Fibroblast of the conjunctiva (primary cell): ENCODE results near the gene KLHL29.
A peak's percentile ranks its signal among the peaks of the same experiment; 100 is the strongest.

Experiments used
- DNase-seq: peaks from one replicate; pipeline ENCODE4 v3.0.0-alpha.2; 2010; ENCODE audit warnings: low read depth

Gene KLHL29

DNA sequence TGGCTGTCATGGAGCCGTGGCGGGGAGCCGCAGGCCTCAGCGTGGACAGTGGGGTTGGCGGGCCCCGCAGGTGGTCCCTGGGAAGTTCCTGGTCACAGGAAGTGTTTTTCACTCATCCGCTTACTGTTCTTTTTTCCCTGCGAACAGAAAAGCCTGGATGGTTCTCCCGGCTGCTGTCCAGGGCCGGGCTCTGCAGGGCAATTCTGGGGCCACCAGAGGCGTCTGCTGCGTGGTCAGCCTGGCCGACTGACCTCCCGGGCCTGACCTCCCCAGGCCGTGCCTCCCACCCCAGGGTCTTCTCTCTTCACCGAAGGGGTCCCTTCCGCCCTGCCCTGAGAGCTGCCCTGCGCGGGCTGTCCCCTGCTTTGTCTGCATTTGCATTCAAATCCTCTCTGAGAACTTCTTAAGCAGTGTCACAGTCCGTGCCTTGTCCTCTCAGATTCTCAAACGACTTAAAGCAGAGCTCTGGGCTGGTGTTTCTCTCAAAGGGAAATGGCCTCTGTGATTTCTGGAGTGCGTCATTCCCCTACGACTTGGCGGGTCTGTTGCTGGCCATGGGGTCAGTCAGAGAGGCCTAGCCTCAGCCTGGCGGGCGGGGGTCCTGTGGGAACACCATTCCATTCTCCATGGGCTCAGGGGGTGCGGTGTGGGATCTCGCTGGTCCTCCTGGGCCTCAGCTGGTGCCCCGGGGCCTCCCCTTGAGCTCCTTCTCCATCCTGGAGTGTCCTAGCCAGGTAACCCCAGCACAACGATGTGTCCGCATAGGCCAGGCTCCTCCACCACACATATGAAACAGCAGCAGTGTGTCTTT, 38.3 kb downstream of the KLHL29 start:
- DNase-seq: no peak

DNA sequence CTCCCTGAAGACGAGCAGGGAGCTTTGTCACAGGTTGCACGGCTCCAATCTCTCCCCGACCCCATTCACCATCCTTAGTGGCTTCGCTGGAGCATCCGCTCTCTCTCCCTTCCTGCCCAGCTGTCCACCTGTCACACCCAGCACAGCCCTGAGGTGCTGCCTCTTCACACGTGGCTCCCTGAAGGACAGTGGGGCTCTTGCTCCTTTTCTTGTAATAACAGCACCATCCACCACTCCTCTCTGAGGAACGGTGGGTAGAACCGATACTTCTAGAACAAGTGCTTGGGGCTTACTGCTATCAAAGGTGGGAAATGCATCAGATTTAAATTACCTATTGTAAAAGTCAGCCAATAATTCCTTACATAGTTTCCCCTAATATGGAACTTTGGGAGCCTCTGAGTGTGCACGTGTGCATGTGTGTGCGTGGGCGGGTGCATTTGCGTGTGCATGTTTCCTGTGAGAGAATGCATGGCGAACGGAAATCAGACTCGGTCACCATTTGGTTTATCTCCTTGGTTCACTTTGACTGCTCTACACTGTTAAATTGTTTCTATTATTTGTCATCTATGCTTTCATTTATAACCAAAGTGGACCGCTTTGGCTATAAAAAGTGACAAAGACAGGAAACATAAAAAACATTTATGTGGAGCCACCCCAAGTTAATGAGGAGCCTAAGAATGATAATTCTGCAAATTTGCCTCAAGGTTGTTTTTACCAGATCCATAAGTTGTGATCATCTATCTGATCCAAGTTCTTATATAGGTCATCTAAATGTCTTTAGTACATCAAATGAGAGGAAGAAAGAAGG, 39.1 kb downstream of the KLHL29 start:
- DNase-seq: no peak

DNA sequence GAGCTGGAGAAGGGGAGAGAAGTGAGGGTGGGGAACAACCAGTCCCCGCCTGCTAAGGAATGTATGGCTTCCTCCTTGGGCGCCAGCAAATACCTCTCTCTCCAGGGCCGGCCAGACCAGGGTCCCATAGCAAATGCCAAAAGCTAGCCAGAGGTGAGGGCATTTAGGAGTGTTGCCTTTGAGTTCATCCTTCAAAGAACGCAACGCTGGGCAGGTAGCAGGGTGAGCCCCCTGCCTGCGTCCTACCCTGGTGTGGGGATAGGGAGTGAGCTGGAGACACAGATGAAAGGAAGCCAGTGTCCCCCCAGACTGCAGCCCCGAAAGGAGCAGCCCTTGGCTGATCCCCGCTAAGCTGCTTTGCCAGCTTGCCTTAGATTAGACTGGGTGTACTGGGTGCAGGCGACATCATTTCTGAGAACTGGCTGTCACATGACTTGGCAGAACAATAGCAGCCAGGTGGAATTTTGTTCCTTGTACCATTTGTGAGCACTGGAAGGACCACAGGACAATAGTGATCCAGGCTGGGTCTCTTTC, 40.4 kb downstream of the KLHL29 start:
- no peak for DNase-seq

DNA sequence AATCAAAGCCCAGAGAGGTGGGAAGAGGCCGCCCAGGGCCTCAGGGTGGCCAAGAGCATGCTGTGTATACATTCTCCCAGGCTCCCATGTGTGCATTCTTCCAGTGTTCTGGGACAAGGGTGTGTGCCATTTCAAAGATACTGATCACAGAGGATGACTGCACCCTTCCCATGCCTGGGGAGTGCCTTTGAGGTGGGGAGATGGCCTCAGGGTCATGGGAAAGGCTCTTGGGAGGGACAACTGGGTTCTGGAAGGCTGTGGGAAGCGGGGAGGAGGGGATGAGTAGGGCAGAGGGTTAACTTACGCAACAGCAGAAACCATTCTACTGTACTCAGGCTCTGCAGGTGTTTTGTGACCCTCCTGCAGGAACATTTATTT, 40.9 kb downstream of the KLHL29 start:
- DNase-seq: no peak

DNA sequence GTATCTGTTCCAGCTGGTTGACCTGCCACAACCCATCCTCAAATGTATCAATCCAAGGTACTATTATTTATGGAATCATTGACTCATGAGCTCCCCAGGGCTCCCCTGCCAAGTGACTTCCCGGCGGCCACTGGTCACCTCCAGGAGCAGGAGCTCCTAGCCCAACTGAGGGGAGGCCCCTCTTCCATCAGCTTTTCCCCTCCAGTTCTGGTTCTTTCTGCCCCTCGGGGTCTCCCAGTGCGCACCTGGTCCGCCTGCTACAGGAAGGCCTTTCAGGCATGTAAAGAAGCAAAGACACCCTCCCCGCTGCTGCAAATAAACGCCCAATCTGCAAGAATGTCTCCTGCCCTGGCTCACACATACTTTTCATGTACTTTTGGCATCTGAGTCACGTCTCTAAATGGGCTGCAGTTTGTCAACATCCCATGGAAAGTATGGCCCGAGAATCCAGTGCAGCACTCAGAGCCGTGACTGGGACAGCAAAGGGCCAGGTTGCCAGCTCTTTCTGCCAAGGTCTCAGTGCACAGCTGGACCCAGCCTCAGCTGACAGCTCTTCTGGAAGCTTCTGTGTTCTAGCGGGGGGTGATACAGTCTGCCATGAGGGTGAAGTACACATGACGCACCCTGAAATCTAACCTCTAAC, 41.4 kb downstream of the KLHL29 start:
- DNase-seq: peak; percentile 51

DNA sequence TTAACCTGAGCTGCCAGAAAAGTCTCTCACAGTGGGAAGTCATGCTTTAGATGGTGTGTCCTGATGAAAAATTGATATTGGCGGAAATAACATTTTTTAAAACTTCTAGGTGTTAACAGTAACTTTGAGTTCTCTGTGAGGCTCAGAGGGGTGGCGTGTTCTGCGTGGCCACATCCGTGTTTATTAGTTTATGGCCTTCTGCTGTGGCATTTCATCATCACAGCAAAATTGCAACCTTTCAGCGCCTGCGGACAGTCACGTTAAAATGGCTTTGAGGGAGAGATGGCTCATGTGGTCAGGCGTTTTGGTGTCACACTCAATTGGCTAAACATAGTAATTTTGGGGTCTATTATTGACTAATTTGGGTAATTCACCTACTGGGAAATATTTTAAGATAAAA, 42.4 kb downstream of the KLHL29 start:
- no peak for DNase-seq

DNA sequence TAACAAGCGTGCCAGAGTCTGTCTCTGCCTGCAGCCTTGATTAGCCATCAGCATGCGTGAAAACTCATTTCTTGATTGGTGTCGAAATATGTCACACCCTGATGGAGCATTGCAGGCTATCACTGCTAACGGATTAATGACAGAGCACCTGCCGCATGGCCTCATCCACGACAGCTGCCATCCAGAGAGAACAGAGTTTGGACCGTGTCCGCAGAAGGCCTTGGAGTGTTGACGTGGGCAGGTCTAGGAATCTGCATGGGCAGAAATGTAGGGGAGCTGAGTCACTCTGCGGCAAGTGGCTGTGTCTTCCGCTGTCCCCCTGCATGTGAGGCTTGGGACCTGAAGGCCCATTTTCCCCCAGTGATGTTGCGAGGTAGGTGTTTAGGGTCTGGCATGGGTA, 43.0 kb downstream of the KLHL29 start:
- no peak for DNase-seq

DNA sequence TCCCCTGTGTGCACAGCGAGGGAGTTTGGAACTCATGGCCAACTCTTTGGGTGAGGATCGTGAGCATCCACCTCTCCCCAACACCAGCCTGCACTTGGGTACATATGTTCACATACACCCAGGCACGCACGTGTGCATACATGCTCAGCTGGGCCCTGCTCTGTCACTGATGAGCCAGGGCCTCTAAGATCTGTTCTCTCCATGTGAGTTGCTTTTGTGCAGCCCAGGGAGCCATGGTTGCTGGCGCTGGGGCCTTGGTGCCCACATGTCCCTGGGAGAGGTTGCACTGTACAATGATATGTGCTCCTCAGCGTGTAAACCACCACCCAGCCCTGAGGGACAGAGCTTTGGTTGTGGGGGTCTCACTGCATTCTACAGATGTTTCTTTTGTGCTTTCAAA, 44.1 kb downstream of the KLHL29 start:
- no peak for DNase-seq

DNA sequence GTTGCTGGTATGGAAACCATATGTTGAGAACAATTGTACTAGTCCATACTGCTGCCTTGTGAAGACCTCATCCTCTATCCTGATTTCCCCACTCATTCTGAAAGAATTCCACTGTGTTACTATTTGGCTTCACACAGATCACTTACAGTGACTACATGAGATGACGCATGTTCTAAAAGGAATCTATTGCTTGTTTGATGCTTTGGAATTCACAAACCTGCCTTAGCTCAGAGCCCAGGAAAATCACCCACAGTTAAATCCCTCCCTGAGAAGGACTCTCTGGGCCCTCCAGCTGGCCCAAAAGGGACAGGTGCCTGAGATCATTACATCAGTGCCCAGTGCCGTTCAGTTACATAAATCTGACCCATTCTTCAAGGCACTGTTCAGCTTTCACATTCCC, 45.3 kb downstream of the KLHL29 start:
- DNase-seq: peak; percentile 42

DNA sequence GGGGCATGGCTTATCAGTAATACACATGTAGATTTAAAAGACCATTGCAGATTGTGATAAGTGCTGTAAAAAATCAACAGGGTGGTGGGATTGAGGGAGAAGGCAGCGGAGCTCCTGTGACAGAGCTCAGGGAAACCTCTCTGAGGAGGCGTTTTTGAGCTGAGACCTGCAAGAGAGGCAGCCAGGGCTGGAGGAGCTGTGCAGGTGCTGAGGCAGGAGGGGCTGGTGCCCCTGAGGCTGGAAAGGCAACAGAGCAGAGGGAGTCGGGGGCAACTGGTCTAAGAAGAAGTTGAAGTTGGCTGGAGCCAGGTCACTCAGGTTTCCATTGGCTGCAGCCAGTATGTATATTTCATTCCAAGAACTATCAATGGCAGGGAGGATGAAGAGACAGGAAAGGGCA, 47.6 kb downstream of the KLHL29 start:
- no peak for DNase-seq

DNA sequence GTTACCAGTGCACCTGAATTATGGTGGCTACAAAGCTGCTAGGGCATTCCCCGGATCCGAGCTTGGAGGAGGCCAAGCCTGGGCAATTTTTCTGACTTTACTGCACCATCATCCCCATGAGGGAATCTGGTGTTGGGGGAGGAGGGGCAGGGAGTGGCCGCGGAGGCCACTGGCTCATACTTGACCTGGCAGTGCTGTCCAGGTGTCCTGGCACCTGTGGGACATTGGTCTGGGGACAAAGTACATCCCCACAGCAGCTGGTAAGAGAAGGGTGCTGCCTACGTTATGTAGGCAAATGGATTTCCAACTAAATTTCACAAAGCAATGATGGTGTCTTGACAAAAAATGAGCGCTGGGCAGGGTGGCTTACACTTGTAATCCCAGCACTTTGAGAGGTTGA, 48.3 kb downstream of the KLHL29 start:
- no peak for DNase-seq

DNA sequence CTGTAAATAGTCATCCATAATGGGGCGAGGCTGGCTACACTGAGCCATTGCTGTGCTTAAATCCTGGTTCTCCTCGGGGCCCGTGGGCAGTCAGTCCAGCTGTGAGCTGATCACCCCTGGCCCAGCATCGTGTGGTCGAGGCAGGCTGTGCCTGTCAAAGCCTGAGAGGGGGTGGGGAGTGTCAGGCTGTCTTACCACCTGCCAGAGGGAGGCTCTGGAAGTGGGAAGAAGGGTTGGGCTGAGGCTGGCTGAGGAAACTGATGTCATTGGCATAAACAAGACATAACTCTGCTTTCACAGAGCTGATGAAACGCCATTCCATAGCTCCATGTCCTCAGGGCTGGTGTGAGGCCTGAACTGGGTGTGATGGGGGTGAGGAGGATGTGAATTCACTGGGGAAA, 49.7 kb downstream of the KLHL29 start:
- no peak for DNase-seq

DNA sequence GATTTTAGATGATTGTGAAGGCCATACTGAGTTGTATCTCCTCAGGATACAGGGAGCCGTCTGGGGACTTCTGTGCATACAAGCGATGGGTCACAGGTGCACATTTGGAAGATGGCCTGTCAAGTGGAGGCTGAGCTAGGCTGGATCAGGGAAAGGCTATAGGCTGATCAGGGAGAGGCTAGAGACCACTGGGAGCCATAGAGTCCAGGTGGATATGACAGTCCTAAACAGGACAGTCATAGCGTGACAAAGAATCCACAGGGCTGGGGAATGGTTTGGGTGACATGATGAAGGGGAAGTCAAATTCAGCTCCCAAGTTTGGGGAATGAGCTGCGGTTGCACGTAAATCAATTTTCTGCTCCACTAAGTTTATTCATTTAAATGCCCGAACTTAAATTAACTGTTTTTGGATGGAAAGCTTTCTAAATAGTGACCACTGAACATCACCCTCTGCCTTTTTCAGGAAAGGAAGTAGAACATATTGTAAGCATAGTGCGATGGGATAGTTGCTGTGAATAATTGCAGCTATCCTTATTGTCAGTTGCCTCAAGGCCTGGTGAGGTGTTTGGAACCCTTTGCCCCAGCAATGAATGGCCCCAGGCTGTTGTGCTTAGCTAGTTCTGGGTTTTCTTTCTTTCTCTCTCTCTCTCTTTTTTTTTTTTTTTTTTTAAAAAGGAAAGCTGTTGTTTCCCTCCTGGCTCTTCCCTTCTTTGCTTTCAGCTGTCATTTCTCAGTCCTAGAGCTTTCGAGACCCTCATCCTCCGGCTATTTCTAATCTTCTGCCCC, 50.5 kb downstream of the KLHL29 start:
- no peak for DNase-seq

DNA sequence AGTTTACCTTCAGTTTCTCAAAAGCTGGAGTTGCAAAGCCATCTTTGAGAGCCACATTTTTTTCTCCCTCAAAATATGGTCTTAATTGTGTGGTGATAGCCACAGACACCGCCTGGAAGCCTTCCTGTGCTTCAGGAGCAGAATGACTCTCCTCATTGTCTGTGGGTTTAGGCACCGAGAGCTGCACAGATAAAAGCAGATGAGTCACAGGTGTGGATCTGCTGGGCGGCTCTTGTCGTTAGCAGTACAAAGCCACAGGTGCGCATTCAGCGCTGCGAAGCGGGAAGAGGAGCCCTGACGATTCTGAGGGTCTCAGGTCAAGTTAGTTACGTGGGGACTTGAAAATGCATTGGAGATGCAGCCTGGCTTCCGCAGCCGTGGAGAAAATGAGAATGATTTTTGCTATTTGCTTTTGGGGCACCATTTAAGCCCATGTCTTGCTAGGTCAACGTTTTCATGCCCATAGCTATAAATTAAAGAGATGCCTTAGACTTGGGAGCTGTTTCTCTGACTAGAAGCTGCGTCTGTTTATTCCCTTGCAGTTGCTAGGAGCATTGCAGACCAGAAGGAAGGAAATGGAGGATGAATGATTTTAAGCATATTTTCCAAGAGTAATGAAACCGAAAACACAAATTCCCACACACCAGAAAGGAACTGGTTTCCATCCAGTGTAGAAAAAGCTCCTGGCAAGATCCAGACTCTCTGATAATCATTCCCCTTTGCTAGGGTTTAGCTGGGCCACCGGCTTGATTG, 51.5 kb downstream of the KLHL29 start:
- no peak for DNase-seq

DNA sequence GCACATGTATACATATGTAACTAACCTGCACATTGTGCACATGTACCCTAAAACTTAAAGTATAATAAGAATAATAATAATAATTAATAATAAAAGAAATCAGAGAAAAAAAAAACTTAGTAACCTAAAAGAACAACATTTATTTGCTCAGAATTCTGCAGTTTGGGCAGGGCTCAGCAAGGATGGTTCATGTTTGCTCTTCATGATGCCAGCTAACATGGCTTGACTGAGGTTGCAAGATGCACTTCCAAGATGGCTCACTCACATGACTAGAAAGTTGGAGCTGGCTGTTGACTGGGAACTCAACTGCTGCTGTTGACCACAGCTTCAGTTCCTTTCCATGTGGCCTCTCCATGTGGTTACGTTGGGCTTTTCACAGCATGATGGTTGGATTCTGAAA, 56.4 kb downstream of the KLHL29 start:
- DNase-seq: no peak

DNA sequence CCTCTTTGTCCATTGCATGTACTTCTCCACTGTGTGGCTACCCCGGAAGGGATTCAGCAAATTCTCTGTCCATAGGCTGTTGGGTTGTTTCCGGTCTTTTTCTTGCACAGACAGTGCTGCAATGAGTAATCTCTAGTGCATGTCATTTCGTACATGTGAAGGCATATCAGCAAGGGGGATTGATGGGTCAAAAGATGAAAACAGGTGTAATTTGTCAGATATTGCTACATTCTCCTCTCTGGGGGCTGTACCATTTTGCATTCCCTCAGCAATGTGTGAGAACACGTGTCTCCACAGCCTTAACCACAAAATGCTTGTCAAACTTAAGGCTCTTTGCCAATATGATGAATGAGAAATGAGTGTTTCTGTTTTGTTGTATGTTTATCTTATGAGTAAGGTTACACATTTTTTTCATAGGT, 60.5 kb downstream of the KLHL29 start:
- peak; percentile 56 for DNase-seq

DNA sequence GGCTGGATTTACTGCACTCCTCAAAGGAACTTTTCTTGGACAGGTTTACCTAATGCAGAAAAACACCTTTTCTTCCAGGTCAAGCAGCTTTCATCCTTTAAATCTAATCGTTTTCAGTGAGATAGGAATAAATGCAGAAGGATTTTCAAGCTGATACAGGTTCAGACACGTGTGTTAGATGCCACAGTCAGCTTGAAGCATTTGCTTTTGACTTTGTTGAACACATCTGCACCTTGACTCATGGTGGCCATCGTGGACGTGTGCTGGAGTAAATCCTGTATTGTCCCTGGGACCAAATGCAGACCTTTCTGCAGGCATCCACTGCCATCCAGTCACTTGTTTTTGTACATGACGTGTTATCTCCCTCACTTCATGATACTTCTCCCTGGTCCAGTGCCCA, 61.9 kb downstream of the KLHL29 start:
- no peak for DNase-seq

DNA sequence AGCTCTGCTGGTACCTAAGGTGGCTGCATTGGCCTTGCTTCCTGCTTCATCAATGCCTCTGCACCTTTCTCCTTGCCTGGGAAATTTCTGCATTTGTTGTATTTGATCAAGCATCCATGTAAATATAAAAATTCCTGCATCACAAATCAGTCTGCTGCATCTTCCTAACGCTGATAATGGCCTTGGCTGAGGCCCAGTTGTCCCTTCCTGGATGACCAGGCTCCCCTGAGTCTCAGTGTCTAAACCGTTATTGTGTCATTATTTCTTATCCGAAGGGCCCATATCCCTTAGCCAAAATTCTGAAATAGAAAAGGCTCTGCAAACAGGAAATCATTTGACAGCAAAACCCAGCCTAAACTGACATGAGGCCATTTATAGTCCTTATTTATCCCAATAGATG, 62.4 kb downstream of the KLHL29 start:
- DNase-seq: no peak

DNA sequence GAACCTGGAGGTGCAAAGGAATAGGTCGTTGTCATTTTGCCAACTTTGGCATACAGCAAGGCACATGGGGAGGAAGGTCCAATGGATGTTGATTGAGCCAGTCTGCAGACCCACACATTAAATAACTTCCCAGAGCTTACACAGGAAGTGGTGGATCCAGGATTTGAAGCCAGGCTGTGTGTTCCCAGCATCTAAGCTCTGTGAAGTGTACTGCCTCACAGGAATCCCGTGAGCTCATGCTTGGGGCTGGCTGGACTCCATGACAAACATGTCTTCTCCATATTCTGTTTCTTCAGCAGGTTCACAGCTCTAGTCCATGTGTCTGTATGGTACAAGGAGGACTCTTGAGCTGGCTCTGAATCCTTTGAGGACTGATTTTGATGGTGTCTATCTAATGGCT, 63.9 kb downstream of the KLHL29 start:
- DNase-seq: no peak

DNA sequence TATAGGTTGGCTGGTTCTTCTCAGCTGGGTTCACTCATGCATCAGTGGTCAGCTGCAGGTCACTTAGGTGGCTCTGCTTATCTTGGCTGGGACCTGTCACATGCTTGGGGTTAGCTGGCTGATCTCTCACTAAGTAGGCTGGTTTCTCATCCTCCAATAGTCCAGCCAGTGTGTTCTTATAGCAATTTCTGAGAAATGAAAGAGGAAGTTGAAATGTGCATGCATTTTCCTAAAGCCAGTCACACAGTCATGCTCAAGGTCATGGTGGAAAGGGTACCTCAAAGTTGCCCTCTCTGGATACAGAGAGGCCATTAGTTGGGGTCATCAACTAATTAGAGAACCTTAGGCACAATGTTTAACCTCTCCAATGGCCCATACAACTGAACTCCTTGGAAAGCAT, 64.4 kb downstream of the KLHL29 start:
- DNase-seq: no peak

DNA sequence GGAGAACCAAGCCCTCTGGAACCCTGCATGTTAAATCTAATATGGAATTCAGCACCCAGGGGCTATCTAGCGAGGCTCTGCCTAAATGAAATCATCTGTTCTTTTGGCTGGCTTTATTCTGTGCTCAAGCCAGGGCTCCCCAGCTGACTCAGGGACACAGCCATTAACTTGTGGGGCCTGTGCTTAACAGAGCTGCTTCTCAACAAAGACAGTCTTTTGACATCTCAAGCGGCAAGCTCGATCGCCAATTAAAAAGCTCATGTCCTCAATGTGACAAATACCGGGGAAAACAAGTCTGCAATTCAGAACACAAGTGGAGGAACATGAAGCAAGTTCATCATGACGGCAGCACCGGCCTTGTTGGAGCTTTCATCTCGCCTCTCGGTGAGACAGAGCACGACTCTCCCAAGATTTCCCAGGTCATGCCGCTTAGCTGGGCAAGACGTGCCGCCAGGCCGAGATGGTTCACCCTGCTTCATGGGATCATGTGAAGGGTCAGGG, 64.9 kb downstream of the KLHL29 start:
- DNase-seq: no peak
